Parietal lobe (tissue), 2 donors: ENCODE results near the gene HDC. TPM values are rescaled to one million over a fixed set of nuclear protein-coding genes. Genes with fewer than 3 reads are reported as not detected.

Experiments
- small RNA-seq: library from RNA; depleted of rRNA; stranded (forward); fragments of <200 nt; gene quantifications from one replicate; pipeline ENCODE3, GENCODE V24; 2014; ENCODE audit warnings: low replicate concordance
- total RNA-seq: library from RNA; depleted of rRNA; stranded (reverse); fragments of >200 nt; gene quantifications from one replicate; pipeline ENCODE4 v1.2.3, GENCODE V29; 2014

HDC gene
- not detected for total RNA-seq

GRCh38 chr15:50265620-50266019, at the start of gene HDC:
Gene HDC, minus strand, starts transcription at chr15:50265726. Its CDS starts 103 bp downstream, at chr15:50265623.

Small RNA genes lying within 50 kb of the gene (small RNA-seq; reads per million reads assigned to genes)
- not detected for gene RF00019

Other genes starting within 250 kb of the HDC start
- 5.0 TPM for gene ATP8B4, start 146.5 kb downstream of the HDC start, total RNA-seq
- gene SLC27A2, start 83.5 kb downstream of the HDC start, total RNA-seq: 1.3 TPM
- 53.8 TPM for gene GABPB1, start 89.5 kb upstream of the HDC start, total RNA-seq
- gene USP8, start 158.7 kb upstream of the HDC start, total RNA-seq: 33.5 TPM